Left renal cortex interstitium (tissue), 4 donors: ENCODE results near the gene CALHM3. TPM values are rescaled to one million over a fixed set of nuclear protein-coding genes. Genes with fewer than 3 reads are reported as not detected.

Experiments used
- DNase-seq, 4 donors: peaks; one replicate each; pipeline ENCODE4 v3.0.0-alpha.2; 2013; ENCODE audit warnings: low read depth in 4 of 4, low spot score in 2 of 4, missing footprints in 1 of 4
- polyA plus RNA-seq, 4 donors: library from polyadenylated mRNA; unstranded; fragments of 120-200 nt; gene quantifications; one replicate each; pipeline ENCODE4 v1.2.1, GENCODE V29; 2013; ENCODE audit not compliant: insufficient read length in 4 of 4

CALHM3 gene
- polyA plus RNA-seq, 4 donors = not detected

- DNase-seq = peak in 3 of 4 donors; percentile 23 to 56 (median 45)
These were observed 27.1 kb downstream of the CALHM3 start, which contains the start of gene CALHM2 for GRCh38 chr10:103451831-103452505. CALHM2 (minus strand) TSS chr10:103452370; CDS start chr10:103449941, 2,429 bp downstream.

DNA sequence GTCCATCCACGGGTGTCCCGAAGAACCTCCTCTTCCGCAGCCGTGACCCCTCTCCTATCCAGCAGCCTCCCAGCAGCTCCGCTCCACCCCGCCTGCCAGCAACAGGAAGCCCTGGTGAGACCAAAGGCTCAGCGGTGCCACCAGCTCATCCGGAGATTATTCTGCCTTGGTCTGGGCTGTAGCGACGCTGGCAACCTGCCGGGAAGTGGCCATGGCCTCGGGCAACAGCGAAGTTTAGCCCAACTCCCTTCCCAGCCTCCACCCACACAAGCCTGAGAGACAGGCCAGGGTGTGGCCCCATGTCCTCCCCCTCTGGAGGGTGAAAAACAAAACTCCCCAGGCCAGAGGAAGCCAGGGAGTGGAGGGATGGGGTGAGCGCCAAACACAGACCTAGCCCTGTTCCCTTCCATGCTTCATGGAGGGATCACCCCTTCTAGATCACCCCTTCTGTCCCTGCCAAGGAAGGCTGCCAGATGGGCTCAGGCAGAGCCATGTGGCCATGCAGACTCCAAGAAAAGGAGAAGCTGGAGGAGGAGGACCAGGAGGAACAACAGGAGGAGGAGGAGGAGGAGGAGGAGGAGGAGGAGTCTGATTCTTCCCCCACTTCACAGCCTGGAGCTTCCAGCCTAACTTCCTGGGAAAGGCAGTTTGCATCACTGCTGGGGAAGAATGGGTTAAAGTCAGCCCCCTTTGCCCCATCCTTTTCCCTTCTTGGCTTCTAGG is 27.8 kb downstream of the CALHM3 start:
- DNase-seq = no peak

DNA sequence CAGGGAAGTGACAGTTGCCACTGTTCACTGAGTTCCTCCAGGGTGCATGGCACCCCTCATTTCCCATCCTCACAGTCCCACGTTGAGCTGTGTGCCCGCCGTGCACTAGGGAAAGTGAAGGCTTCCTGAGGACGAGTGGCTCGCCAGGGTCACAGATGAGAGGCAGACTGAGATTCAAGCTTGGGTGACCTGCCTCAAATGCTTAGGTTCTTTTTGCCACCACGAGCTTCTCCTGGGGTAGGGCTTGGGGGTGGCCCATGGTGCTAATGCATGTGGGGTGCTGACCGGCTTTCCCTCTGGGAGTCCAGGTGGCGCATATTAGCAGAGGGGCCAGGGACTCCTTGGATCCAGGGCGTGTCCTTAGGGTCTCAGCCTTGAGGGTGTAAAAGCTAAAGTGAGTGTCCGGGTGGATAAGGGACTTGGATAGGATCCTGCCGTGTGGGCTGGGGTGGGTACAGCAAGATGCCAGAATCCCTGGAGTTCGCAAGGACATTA is 28.8 kb downstream of the CALHM3 start:
- DNase-seq = no peak

DNA sequence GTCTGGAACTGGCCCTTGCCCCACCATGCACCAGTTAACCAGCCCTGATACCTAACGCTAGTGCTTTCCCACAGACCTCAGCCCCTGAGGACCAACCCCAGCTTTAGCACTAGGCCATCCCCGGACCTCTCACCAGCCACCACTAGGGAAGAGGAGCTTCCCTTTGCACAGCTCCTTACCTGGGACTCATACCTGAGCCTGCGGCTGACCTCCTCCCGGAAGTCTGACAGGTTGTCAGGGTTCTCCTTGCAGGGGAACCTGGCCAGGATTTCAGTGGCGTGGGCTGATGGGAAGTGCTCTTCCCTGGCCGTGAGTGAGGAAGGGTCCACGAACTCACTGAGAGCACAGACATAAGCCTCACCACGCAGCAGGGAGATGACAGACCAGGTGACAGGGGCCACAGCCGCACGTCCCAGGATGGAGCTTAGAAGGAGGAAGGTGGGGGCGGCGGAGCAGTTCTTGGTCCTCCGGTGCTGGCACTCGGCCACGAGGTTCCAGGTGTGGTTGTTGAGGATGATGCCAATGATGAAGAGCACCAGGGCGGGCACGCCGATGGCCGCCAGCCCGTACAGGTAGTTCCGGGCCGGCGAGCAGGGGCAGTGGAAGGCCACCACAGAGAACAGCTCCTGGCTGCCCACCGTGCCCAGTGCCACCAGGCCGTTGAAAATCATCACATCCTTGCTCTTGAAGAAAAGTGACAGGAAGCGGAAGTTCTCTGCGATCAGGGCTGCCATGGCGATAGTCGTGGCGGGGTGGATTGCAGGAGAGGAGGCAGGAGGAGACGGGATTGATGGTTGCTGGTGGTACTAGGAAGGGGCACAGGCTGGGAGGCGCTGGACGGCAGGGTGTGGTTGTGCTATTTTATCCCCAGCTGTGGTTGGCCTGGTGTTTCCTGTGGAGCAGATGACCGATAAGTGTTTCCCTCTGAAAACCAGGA is 29.6 kb downstream of the CALHM3 start:
- no peak for DNase-seq

DNA sequence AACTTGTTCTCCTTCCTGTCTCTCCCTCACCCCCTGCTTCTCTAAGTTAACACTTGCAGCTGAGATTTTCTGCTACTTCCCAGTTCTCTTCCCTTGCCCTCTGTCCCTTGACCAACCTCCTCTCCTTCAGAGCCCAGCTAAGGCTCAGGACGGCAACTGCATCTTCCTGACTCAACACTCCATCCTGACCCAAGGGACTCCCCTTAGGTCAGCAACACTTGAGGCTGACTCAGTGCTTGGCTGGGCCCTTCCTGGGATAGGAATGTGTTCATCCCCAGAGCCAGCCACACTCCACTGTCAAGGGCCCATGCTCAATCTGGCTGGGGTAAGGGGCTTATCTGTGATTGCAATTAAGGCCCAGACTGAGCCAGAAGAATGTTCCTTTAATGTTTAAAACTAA is 30.3 kb downstream of the CALHM3 start:
- DNase-seq = no peak

DNA sequence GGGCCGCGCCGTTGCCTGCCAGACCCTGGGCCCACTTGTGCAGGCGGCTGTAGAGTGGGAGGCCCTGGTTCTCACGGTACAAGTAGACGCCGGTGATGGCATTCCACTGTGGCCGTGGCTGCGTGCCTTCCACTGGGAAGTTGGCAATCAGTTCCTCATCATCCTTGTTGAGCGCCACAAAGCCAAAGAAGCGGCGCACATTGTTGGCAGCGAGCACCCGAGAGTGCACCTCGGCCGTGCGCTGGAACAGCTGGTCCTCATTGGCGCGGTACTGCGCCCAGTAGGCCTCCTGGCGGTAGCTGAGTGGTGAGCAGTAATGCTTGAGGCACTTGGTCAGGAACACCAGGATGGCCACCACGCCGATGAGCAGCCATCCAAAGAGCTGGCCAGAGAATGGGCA is 31.9 kb downstream of the CALHM3 start:
- DNase-seq = no peak

DNA sequence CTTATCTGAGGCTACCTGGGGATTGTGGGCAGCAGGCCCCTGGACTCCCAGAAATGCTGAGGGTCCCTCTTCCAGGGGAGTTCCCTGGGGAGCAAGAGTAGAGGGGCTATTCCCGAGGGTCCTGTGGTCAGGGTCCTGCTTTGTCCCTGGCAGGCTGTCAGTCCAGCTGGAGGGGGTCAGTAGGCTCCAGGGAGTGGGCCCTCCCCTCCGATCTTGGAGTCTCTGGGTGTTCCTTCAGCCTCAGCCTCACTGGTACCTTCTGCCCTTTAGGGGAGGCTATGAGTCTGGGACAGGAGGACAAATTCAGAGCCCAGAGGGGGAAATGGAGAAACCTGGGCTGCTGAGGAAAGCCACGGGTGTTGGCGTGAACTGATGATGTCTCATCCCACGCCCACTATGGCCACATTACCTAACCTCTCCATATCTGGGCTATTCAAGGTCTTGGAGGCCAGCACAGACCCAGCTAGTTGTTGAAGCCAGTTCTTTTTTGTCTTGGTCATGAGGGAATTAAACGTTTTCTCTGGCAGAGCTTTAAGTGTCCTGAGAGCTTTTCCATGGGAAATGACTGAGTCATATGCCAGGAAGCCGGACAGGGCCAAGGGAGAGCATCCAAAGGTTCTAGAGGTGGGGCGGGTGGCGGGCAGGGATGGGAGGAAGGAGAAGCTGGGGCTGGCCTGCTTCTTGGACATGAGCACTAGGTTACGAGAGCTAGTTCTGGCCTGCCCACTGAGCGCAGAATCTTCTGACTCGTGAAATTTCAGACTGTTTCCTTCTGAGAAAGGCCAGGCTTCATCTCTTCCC is 33.1 kb downstream of the CALHM3 start:
- no peak for DNase-seq

GRCh38 chr10:103445366-103445765 is 33.7 kb downstream of the CALHM3 start:
- no peak for DNase-seq

- no peak for DNase-seq
These were observed 34.6 kb downstream of the CALHM3 start for GRCh38 chr10:103444478-103444877.

GRCh38 chr10:103443475-103444185 is 35.4 kb downstream of the CALHM3 start:
- DNase-seq = no peak

DNA sequence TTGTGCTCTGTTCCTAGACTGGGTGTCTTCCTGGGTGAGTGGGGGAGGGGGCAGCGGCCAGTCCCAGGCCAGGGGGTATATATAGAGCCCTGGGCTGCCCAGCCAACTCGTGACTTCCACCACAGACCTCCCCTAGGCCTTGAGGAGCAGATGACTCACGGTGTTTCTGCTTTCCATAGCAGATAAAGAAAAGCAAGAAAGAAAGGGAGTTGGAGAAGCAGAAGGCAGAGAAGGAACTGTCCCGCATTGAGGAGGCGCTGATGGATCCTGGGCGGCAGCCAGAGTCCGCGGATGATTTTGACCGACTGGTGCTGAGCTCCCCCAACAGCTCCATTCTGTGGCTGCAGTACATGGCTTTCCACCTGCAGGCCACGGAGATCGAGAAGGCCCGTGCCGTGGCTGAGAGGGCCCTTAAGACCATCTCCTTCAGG is 37.0 kb downstream of the CALHM3 start:
- no peak for DNase-seq

DNA sequence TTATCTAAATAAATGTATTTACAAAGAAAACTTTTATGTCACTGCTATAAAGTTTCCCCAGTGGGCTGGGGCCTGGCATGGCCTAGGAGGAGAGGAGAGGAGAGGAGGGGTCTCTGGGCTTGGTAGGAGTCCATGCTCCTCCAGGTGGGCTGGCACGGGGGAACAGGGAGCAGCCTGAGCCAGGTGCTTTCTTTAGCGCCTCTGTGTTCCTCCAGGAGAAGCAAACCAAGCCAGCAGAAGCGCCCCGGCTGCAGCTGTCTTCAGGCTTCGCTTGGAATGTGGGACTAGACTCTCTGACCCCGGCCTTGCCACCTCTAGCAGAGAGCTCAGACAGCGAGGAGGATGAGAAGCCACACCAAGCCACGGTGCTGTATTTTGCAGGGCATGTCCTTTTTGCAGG is 37.4 kb downstream of the CALHM3 start:
- no peak for DNase-seq

GRCh38 chr10:103441206-103441605 is 37.8 kb downstream of the CALHM3 start:
- no peak for DNase-seq

- no peak for DNase-seq
These were observed 38.6 kb downstream of the CALHM3 start for GRCh38 chr10:103440416-103440815.

GRCh38 chr10:103439776-103440175 is 39.3 kb downstream of the CALHM3 start:
- DNase-seq = no peak

DNA sequence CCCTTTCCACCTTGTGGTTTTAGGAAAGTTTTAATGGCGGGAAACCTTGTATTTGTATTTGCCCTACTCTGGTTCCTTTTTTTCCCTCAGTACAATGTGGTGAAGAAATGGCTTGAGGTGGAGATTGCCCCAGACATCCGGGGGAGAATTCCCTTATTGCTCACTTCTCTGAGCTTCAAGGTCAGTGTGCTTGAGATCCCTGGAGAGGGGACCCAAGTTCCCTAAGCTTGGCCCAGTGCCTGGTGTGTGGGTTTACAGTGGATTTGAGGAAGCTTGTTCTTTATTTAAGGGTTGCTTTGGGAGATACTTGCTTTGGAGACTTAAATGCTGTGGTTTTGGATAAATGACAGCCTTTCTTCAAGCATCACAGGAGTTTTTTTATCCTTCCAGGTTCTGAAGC is 45.2 kb downstream of the CALHM3 start:
- no peak for DNase-seq

DNA sequence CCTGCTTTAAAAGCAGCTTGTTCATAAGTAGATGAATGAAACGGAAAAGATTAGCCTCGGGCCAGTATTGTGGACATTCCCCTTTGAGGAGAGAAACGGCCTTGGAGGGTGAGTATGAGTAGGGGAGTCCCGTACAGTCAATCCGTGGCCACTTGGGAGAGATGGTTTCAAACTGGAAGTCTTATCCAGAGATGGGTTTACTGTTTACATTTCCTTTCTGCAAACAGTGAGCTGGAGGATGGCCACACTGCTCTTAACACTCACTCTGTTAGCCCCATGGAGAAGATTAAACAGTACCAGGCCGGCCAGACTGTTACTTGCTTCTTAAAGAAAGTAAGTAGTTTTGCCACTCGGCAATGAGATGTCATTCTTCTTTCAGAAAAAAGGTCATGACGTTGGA is 47.1 kb downstream of the CALHM3 start:
- DNase-seq = no peak

DNA sequence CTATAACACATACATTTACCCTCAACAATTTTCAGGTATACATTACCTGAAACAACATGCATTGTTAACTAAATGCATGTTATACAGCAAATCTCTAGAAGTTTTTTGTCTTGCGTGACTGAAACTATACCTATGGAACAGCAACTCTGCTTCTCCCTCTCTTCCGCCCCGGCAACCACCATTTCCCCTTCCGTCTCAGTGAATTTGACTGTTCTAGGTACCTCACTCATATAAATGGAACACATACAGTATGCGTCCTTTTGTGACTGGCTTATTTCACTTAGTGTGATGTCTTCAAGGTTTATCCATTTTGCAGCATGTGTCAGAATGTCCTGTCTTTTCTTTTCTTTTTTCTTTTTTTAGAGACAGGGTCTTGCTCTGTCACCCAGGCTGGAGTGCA is 49.4 kb downstream of the CALHM3 start:
- no peak for DNase-seq

GRCh38 chr10:103428989-103429643 is 49.9 kb downstream of the CALHM3 start:
- no peak for DNase-seq
